ENCODE results near the gene ZNF496.

DNA sequence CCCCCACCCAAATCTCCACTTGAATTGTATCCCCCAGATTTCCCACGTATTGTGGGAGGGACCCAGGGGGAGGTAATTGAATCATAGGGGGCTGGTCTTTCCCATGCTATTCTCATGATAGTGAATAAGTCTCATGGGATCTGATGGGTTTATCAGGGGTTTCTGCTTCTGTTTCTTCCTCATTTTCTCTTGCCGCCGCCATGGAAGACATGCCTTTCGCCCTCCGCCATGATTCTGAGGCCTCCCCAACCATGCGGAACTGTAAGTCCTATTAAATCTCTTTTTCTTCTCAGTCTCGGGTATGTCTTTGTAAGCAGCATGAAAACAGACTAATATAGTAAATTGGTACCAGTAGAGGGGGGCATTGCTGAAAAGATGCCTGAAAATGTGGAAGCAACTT lies 33.4 kb upstream of the ZNF496 start:
- TF ChIP-seq, protein P1, sequence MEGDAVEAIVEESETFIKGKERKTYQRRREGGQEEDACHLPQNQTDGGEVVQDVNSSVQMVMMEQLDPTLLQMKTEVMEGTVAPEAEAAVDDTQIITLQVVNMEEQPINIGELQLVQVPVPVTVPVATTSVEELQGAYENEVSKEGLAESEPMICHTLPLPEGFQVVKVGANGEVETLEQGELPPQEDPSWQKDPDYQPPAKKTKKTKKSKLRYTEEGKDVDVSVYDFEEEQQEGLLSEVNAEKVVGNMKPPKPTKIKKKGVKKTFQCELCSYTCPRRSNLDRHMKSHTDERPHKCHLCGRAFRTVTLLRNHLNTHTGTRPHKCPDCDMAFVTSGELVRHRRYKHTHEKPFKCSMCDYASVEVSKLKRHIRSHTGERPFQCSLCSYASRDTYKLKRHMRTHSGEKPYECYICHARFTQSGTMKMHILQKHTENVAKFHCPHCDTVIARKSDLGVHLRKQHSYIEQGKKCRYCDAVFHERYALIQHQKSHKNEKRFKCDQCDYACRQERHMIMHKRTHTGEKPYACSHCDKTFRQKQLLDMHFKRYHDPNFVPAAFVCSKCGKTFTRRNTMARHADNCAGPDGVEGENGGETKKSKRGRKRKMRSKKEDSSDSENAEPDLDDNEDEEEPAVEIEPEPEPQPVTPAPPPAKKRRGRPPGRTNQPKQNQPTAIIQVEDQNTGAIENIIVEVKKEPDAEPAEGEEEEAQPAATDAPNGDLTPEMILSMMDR (IDR thresholded peaks at IDR 0.05; ENCODE audit: low read length) = no peak
- no peak for TF ChIP-seq EZH2 (optimal IDR thresholded peaks at IDR 0.05; ENCODE audit: low read depth, low read length)
